ENCODE data around the gene CENPE.
A peak's percentile ranks its signal among the peaks of the same experiment; 100 is the strongest.

The CENPE gene

DNA sequence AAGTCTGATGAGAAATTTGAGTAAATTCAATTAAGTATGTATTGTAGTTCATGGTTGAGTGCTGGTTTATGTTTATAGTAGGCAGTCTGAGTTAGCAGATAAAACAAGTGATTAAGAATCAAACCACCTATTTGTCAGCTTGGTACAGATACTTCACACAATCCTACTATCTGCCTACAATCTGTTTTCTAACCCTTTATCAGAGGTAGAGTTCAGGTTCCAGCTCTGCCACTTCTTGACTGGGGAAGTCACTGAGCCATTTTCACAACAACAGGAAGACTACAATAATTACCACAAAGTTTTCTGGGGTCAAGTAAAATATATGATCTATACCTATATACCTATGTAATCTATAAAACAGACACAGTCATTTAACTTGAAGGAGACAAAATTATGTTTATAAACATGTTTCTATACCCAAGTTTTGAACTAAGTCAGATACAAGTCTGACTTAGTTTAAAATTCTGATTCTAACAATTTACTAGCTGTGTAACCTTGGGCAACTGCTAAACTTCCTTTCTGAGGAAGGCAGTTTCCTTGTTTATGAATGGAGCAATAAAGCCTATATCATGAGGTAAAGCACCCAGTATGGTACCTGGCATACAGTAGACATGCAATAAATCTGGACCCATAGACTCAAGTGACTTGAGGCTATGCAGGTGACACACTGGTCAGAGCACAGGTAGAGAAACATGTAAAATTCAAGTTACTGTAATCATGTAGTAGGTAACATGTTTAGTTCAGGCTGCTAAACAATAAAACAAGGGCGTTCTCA, 61.3 kb downstream of the CENPE start:
- DNase-seq (ENCODE audit: low spot score): no peak

DNA sequence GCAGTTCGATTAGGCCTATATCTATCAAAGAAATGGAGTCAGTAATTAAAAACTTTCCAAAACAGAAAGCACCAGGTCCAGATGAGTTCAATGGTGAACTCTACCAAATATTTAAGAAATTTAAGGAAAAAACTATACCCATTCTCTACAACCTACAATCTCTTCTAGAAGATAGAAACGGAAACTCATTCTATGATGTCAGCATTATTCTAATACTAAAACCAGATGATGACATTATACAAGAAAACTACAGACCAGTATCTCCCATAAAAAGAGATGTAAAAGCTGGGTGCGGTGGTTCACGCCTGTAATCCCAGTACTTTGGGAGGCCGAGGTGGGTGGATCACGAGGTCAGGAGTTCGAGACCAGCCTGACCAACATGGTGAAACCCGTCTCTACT, 69.0 kb downstream of the CENPE start:
- DNase-seq (ENCODE audit: low spot score): no peak

DNA sequence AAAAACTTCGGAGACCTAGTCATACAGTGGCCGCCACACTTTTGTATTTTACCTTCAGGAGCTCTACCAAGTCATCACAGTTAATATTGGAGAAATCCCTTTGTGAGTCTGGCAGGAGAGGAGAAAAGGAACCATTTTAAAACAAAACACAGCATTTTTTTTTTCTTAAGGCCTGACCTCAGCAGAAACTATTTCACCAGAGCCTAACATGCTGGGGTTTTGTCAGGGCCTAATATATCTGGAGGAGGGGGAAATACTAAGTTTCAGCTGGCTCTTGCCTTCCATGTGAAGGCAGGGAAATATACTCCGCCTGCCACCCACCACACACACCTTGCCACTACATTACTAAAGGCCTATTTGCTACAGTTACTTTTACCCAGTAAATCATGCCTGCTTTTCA, 72.0 kb downstream of the CENPE start:
- no peak for DNase-seq (ENCODE audit: low spot score)

DNA sequence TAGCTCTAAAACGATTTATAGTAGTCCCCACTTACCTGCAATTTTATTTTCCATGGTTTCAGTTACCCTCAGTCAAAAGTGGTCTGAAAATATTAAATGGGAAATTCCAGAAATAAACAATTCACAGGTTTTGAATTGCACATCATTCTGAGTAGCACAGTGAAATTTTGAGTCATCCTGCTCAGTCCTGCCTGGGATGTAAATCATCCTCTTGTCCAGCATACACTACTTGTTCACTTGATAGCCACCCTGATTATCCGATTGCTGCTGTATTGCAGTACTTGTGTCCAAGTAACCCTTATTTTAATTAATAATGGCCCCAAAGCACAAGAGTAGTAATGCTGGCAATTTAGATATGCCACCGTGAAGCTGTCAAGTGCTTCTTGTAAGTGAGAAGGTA, 75.0 kb downstream of the CENPE start:
- DNase-seq (ENCODE audit: low spot score): no peak

DNA sequence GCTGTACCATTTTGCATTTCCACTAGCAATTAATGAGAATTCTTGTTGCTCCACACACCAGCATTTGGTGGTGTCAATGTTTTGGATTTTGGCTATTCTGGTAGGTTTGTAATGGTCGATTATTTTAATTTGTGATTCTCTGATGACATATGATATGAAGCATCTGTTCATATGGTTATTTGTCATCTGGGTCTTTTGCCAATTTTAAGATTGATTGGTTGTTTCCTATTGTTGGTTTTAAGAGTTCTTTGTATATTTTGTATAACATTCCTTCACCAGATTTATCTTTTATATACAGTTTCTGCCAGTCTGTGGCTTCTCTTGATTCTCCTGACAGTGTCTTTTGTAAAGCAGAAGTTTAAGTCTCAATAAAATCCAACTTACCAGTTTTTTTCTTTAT, 80.0 kb downstream of the CENPE start:
- no peak for DNase-seq (ENCODE audit: low spot score)

DNA sequence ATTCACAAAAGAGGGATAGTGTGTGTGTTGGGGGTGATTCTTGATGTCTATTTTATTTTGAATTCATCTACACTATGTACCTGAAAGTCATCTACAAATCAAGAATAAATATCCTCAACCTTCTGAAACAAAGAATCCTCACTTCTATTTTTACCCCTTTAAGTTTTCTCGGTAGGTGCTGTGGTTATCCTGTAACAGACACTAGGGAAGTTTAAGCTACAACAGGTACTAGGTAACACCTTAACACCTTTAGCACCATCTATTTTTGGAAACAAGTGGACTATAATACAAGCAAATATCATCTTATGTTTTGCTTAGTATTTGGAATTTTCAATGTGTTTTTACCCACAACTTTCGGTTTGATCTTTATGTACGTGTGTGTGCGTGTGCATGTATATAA, 86.5 kb downstream of the CENPE start:
- DNase-seq (ENCODE audit: low spot score): no peak

DNA sequence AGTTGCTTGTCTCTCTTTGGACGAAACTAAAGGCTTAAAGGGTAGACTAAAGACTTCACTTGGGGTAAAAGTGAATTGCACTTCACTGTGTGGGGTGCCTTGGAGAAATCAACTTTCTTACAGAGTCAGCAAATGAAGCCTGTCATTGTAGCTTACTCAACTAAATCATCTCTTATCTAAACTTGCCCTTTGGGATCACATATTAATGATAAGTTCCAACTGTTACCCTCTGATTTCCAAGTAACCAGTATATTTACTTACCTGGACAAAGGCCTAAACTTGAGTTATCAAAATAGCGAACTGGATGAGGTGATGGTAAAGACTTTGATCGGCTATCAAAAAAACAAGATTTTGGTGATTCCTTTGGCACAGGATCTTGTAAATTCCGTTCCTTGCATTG, 89.6 kb downstream of the CENPE start:
- DNase-seq (ENCODE audit: low spot score): no peak

DNA sequence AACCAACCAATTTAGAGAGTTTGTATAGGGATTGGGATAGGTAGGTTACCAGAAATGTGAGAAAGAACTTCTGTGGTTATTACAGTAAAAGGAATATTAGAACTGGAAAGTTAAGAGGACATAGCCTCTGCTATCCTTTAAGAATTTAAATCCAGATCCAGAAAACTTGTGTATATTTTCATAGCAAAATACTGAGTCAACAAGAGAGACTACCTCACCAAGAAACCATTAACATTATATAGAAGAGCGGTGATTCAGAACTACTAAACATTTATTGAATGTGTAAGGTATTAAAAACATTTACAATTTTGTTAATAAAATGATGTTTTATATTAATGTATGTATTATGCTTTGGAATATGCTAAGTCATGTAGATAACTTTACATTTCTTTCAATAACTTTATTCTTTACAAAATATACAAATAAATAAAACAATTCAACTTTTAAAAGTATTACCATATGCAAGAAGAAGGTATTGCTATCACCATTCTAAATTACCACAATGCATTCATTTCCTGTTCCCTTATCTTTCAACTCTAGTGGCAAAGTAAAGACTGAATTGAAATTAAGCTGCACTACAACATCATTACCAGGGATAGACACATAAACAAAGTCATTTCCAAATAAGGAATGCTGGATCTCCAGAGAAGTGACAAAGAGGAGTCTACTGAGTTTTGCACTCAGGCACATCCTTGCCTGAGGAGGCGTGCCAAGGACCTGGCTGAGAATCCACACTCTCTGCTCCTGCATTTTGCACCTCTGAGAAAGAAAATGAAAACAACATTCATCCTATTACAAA, 92.4 kb downstream of the CENPE start:
- no peak for DNase-seq (ENCODE audit: low spot score)

DNA sequence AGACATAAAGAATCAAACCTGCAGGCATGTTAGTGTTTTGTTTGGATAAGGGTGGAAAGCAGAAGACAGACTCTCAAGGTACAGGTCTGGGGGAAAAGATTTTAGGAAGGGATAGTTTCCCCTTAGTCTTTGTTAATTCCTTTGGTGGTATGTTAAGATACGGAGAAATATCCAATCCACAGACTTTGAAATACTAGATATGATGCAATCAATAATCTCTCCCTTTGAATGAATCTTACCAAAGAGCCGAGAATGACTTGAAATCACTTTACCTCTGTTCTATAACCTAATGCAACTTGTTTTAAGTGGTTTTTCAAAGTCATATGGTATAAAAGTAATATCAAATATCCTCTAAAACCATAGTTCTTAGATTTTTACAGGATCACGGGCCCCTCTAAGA, 93.3 kb downstream of the CENPE start:
- no peak for DNase-seq (ENCODE audit: low spot score)

DNA sequence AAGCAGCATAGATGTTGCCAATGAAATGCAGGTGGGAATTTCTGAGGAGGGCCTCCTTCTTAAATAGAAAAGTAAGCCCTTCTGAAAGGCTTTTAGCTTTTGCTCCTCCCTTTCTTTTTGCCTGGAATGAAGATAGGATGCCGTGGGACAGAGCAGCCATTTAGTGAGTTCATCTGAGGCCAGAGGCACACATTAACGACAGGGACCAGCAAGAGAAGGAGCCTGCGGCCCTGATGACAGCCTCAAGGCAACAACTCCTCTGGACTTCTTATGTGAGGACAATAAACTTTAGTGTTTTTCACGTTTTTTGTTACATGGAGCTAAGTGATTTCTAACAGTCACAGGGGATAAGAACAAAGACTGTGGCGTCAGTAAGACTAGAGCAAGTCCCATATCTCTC, 97.5 kb downstream of the CENPE start:
- no peak for DNase-seq (ENCODE audit: low spot score)

DNA sequence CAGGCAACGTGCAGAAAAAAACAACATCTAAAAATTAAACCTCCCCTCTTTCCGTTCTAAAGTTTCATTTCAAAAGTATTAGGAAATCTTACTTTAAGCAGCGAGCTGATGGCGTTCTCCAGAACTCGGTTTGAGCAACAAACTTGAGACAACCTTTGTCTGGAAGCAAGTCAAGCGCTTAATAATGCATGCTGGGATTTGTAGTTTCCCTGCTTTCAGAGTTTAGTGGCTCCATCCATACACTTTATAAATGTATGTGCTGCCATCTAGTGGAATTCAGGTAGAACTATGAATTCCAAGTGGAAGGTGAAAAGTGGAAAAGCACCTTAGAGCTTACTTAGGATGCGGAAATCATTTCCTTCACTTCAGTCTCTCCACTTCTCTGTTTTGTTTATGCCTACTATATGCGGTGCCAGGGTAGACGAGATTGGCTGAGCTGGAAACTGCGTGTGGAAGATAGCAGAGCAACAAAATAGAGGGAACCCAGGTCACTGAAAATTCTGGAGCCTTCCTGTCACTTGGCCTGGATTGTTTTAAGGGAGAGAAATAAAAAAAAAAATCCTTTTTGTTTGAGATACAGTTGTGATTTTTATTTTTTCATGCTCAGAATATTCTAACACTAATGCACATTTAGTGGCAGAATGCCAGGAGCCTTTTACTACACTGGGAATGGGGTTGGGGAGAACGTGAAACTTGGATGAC, 98.3 kb downstream of the CENPE start, which contains the start of gene BDH2:
Gene BDH2 (minus strand): TSS at position 144 of the 702 bp plus-strand sequence. CDS start 3,580 bp downstream, outside the sequence.
- DNase-seq (ENCODE audit: low spot score): peak; percentile 67

DNA sequence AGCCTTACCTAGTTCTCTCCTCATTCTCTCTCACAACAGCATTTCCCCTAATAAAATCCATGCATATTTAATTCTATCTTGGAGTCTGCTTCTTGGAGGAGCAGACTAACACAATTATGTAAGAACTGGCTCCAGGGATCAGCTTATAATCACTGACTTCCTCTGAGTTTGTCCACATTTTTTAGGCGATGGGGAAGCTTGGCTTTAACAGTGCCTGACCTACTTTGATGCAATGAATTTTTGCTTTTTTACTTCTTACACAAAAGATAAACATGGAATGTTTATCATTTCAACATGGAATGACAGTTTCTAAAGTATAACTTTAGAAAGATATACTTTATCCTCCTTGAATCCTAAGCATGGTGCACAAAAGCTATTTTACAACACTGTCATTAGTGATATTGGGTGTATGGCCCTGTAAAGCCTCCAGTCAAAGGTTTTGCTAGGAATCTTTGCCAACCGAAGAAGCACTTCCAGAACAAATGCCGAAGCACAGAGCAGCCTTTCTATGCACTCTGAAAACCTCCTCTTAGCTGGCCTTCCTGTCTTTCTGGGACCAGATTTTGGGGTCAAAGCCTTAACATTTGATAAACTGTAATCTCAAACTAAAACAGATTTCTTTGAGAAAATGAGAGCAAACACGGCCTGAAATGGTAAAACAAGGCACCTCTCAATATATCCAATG, 99.2 kb downstream of the CENPE start:
- no peak for DNase-seq (ENCODE audit: low spot score)

DNA sequence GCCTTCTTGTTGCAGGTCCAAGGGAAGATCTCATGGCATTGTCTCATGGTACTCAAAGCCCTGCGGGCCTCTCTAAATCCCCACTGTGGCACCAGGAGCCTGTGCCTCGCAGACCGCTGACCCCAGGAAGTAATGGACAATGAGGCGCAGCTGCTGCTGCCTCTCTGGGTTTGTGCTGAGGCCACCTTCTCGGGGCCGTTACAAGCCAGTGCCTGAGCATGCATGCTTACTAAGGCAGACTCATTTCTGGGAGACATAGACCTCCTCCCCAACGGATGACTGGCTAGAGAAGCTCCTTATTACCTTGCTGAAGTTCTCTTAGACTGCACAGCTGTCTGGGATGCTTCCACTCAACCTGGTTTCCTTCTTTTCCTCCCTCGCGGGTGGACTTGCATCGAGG, 99.8 kb downstream of the CENPE start:
- no peak for DNase-seq (ENCODE audit: low spot score)

DNA sequence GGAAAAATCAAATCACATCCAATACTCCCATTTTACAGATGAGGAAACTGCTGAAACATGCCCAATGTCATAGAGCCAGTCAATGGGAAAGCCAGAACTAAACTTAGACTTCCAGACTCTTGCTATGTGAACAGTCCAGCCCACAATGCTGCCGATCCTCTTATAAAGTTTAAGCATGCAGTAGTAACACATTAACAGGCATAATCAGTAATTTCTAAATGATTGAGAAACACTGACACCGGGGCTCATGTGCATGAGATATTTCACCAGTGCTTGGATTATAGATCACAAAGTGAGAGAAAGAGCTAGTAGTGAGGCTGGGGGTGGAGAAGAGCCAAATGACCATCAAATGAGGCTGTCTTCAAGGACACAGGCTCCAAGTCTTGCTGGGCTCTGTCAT, 101.0 kb downstream of the CENPE start:
- no peak for DNase-seq (ENCODE audit: low spot score)

DNA sequence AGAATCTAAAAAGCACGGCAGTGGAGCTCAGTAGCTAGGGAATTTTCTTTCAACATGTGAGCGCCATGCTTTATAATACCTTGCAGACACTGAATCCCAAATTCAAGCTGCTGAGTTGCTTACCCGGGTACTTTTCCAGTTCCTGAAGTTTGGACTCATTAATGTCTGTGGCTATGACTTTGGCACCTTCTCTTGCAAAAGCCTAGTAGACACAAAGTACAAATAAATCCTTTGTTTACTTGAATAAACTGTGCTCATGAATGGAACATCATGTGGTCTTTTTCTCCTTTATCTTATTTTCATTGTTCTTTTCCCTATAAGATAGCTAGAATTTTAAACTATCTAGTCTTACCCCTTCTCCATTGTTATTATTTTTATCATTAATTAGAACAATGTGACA, 103.1 kb downstream of the CENPE start:
- no peak for DNase-seq (ENCODE audit: low spot score)

DNA sequence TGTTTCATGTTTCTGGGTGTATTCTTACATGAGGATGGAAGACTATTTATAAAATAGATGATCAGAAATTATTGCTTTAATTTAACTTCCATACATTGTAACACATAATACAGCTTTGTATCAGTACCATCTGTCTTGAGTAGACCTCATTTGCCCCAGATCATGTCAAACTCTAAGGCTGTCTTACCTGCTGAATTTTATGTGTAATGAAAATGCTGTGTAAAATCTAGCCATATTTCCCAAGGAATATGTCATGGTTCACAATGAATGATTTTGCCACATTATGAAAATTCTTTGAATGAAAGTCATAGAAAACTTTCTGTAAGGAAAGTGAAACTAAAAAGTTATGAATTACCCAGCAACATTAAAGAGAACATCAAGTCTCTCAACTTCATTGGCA, 105.9 kb downstream of the CENPE start:
- no peak for DNase-seq (ENCODE audit: low spot score)

DNA sequence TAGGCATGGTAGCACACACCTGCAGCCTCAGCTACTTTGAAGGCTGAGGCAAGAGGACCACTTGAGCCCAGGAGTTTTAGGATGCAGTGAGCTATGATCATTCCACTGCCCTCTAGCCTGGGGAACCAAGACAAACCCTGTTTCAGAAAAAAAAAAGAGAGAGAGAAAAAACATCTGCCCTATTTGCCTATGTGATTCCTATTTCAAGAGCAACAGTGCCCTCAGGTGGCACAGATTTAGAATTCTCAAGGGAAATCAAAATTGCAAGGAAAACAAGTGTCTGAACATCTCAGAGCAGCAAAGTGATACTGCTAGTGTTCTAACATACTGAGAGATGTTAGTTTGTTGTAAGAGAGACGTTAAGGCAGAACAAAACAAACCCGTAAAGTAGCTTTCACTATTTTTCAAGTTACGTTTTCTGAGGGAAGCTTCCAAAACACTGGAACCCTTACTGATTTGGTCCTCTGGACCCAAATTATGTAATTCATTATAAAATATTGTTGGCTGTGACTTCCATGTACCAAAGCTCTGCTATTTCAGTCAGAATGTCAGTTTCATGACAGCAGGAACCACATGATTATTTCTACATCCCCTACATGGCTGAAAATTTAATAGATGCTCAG, 106.4 kb downstream of the CENPE start:
- DNase-seq (ENCODE audit: low spot score): peak; percentile 27

DNA sequence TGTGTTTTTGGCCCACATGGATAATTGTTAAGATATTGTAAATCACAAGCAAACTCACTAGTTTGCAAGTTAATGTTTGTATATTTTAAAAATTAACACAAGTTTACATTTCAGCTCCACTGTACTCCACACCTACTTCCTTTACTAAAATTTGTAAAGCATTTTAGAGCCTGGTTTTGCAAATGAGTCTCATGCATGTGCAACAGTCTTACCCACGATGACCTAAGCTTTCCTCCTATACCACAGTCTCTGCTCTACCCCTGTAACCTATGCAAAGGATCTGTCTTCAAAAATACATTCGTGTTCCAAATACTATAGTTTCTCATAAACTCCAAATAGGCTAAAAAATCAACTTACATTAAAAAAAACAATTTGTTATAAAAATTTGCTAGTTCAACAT, 108.7 kb downstream of the CENPE start:
- DNase-seq (ENCODE audit: low spot score): no peak

DNA sequence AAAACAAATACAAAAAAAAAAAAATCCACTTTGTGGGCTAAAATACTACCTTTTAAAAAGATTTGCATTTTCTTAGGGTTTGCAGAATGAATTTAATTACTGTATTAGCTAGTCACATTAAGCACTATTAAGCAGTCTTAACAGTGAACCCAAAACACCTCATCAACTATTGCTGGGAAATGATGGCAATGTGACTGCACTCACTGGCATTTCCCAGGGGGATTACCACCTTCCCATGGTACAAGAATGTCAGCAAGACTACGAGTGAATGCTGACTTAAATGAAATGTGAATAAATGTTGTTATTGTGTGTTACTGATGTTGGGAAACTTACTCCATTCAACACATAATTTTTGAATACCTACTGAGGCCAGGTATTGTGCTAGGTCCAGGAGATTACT, 111.6 kb downstream of the CENPE start:
- DNase-seq (ENCODE audit: low spot score): no peak

DNA sequence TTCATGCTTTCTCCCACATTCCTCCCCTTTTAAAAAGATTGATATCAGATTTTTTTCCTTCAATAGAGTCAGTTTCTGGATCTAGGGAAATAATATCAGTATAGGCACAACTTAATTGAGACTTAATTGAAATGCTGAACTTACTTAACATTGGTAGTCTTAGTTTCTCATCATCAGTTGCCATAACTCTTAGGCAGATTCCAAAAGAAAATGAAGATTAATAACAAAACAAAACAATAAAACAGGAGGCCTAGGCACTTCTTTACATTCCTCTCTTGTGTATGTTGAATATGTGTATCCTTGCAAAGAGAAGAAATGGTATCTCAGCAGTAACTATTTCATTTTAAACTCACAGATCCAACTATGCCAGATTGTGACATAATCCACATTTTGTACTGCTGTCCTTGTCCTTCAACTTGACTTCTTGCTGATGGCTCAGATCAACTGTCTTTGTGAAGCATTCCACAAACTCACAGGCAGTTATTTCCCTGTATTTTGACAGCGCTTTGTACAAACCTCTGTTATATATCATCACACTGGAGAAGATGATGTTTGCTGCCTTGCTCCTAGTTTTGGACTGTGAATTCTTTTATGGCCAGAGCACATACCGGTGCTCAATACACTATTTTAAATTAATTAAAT, 112.5 kb downstream of the CENPE start:
- DNase-seq (ENCODE audit: low spot score): no peak

DNA sequence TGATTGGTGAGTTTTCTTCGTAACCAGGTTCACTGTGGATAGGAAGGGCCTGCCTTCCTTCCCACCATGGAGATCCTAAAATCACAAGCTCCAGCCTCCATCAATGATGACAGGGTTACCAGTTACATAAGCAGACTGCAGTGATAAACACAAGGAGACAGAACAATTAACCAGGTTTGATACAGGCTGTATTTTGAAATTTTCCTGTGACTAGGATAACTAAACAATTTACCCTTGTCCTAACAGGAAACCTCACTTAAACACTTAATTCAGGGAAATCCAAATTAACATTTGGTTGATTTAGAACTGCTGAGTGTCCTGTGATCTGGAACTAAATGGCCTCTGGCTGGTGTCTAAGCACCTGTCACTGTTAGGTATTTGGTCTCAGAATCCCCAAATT, 118.5 kb downstream of the CENPE start:
- no peak for DNase-seq (ENCODE audit: low spot score)

Measured in GM03348 (cell line).